Measurements from ENCODE around the gene GPBP1. TPM values are rescaled to one million over a fixed set of nuclear protein-coding genes. Genes with fewer than 3 reads are reported as not detected.

The GPBP1 gene
- total and polyA plus RNA-seq, 4 donors: 42.6 to 159 (median 49.4) TPM

DNA sequence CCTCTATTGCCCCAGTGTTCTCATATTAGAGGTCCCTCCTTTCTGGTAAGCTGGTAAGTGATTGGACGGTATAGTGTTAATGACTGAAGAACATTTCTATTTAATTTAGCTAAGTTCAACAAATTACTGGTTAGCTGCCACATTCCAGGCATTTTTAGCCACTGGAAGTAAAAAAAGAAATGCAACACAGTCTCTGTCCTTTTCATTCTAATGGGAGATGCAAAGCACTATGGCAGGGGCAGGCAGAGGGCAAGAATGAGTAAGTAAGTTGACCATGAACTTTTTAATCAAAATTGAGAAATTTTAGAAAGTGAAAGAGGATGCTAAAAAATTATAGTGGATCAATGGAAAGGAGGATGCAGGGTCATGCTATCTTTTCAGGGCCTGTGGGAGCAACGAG is 137.4 kb downstream of the GPBP1 start:
- no peaks in the 10 kb centered on the region for H3K36me3 ChIP-seq (ENCODE audit: control insufficient read depth in 4 of 4, insufficient read depth in 4 of 4, low read length in 4 of 4)
- ATAC-seq (ENCODE audit: insufficient read depth, low FRiP score) (no peak), DNase-seq (no peak)
- TF ChIP-seq, protein P1, sequence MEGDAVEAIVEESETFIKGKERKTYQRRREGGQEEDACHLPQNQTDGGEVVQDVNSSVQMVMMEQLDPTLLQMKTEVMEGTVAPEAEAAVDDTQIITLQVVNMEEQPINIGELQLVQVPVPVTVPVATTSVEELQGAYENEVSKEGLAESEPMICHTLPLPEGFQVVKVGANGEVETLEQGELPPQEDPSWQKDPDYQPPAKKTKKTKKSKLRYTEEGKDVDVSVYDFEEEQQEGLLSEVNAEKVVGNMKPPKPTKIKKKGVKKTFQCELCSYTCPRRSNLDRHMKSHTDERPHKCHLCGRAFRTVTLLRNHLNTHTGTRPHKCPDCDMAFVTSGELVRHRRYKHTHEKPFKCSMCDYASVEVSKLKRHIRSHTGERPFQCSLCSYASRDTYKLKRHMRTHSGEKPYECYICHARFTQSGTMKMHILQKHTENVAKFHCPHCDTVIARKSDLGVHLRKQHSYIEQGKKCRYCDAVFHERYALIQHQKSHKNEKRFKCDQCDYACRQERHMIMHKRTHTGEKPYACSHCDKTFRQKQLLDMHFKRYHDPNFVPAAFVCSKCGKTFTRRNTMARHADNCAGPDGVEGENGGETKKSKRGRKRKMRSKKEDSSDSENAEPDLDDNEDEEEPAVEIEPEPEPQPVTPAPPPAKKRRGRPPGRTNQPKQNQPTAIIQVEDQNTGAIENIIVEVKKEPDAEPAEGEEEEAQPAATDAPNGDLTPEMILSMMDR (IDR thresholded peaks at IDR 0.05; ENCODE audit: control extremely low read depth, extremely low read depth): no peak
- WGBS, 2 donors: 77 to 92% methylated on average over 2 of the region's 2 CpGs
- no peak overlapping the region for H3K27ac ChIP-seq (ENCODE audit: low read depth in 1 of 2, low read length in 1 of 2)
- peaks cover 0 to 9% (median 6%) of the 10 kb centered on the region in 4 donors for H3K9me3 ChIP-seq (ENCODE audit: control insufficient read depth in 4 of 4, insufficient read depth in 3 of 4, low read length in 3 of 4)
- no peak overlapping the region for H3K4me3 ChIP-seq
- peaks cover 0 to 10% (median 0%) of the 10 kb centered on the region in 5 donors for H3K4me1 ChIP-seq (ENCODE audit: control insufficient read depth in 5 of 5, insufficient read depth in 5 of 5, low read length in 5 of 5)
- H3K9ac ChIP-seq (ENCODE audit: insufficient read depth in 1 of 2, low read length in 2 of 2): no peak overlapping the region
- no peaks in the 10 kb centered on the region for H3K27me3 ChIP-seq (ENCODE audit: control insufficient read depth in 3 of 3, insufficient read depth in 3 of 3, low read length in 2 of 3)

GRCh38 chr5:57311921-57312735 is 138.3 kb downstream of the GPBP1 start:
- Histone ChIP-seq H3K27me3 (ENCODE audit: control insufficient read depth in 3 of 3, insufficient read depth in 3 of 3, low read length in 2 of 3) (no peaks in the 10 kb centered on the region), H3K27ac (ENCODE audit: low read depth in 1 of 2, low read length in 1 of 2) (no peak overlapping the region), H3K9me3 (ENCODE audit: control insufficient read depth in 4 of 4, insufficient read depth in 3 of 4, low read length in 3 of 4) (peaks cover 0 to 7% (median 1%) of the 10 kb centered on the region in 4 donors), H3K4me1 (ENCODE audit: control insufficient read depth in 5 of 5, insufficient read depth in 5 of 5, low read length in 5 of 5) (peaks cover 0 to 17% (median 5%) of the 10 kb centered on the region in 5 donors), H3K9ac (ENCODE audit: insufficient read depth in 1 of 2, low read length in 2 of 2) (no peak overlapping the region), H3K4me3 (no peak overlapping the region), H3K36me3 (ENCODE audit: control insufficient read depth in 4 of 4, insufficient read depth in 4 of 4, low read length in 4 of 4) (no peaks in the 10 kb centered on the region)
- ATAC-seq (ENCODE audit: insufficient read depth, low FRiP score) (no peak), DNase-seq (peak in 2 of 3 donors; percentile 89 to 94)
- TF ChIP-seq, protein P1 (IDR thresholded peaks at IDR 0.05; ENCODE audit: control extremely low read depth, extremely low read depth): no peak
- 76 to 79% methylated on average over 6 of the region's 6 CpGs for WGBS, 2 donors

GRCh38 chr5:57313716-57314115 is 139.9 kb downstream of the GPBP1 start:
- H3K4me3 ChIP-seq: no peak overlapping the region
- H3K9me3 ChIP-seq (ENCODE audit: control insufficient read depth in 4 of 4, insufficient read depth in 3 of 4, low read length in 3 of 4): peaks cover 0 to 7% (median 1%) of the 10 kb centered on the region in 4 donors
- H3K27me3 ChIP-seq (ENCODE audit: control insufficient read depth in 3 of 3, insufficient read depth in 3 of 3, low read length in 2 of 3): no peaks in the 10 kb centered on the region
- ATAC-seq (ENCODE audit: insufficient read depth, low FRiP score) (no peak), DNase-seq (no peak)
- H3K4me1 ChIP-seq (ENCODE audit: control insufficient read depth in 5 of 5, insufficient read depth in 5 of 5, low read length in 5 of 5): peaks cover 0 to 29% (median 11%) of the 10 kb centered on the region in 5 donors
- no peak overlapping the region for H3K9ac ChIP-seq (ENCODE audit: insufficient read depth in 1 of 2, low read length in 2 of 2)
- TF ChIP-seq, protein P1 (IDR thresholded peaks at IDR 0.05; ENCODE audit: control extremely low read depth, extremely low read depth): no peak
- no peak overlapping the region for H3K27ac ChIP-seq (ENCODE audit: low read depth in 1 of 2, low read length in 1 of 2)
- 94 to 97% methylated on average over 3 of the region's 3 CpGs for WGBS, 2 donors
- no peaks in the 10 kb centered on the region for H3K36me3 ChIP-seq (ENCODE audit: control insufficient read depth in 4 of 4, insufficient read depth in 4 of 4, low read length in 4 of 4)

Small RNA genes within 50 kb of the gene (small RNA-seq; reads per million reads assigned to genes)
- not detected for gene RF00019 (ENCODE audit: low replicate concordance)

Other genes with a start within 250 kb of the GPBP1 start
- gene MIER3, start 221.9 kb upstream of the GPBP1 start, total RNA-seq: 10 to 100 TPM; 15.6 to 26.7 TPM
- gene MIER3, start 221.9 kb upstream of the GPBP1 start, polyA plus RNA-seq: 1 to 10 TPM; 4.9 to 5.7 TPM